Measurements from ENCODE around the gene TRMT11.

Gene TRMT11

GRCh38 chr6:126077810-126078776, 91.8 kb downstream of the TRMT11 start:
- DNase-seq, result no peak

DNA sequence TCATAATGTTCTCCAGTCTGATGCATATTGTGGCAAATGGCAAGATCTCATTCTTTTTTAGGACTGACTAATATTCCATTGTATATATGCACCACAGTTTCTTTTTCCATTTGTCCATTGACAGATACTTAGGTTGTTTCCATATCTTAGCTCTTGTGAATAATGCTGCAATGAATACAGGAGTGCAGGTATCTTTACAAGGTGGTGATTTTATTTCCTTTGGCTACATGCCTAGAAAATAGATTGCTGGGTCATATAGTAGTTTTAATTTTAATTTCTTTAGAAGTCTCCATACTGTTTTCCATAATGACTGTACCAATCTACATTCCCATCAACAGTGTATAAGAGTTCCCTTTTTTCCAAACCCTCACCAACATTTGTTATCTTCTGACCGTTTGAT, 97.5 kb downstream of the TRMT11 start:
- DNase-seq, result no peak

DNA sequence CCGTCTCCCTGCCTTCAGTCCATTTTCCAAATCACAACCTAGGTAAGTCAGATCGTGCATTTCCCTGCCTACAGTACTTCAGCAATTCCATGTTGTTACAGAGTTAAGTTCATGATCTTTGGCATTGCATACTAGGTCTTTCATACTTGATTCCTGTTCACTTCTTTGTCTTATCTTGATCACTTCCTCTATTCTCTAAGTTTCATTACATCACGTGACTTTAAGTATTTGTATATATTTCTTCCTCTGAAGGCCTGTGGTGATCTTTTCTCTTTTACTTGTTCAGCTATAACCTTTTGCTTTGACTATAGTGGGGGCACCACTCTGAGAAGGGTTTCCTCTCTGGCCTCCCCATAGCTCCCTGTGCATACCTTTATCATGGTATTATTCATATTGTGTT, 100.2 kb downstream of the TRMT11 start:
- DNase-seq, result no peak
